ENCODE measurements around the gene BRD1.

The BRD1 gene

GRCh38 chr22:49747130-49747529 lies 80.5 kb downstream of the BRD1 start:
- Mint-ChIP-seq H3K27ac (no peak overlapping the region), H3K36me3 (ENCODE audit: low read depth) (no peaks in the 10 kb centered on the region), H3K9me3 (peaks cover 34% of the 10 kb centered on the region), H3K27me3 (ENCODE audit: low read depth) (peaks cover 21% of the 10 kb centered on the region), H3K4me3 (no peak overlapping the region), H3K4me1 (ENCODE audit: low read depth) (no peaks in the 10 kb centered on the region)

GRCh38 chr22:49746065-49746464 lies 81.6 kb downstream of the BRD1 start:
- H3K9me3 Mint-ChIP-seq, result peaks cover 35% of the 10 kb centered on the region
- H3K4me3 Mint-ChIP-seq, result no peak overlapping the region
- no peak overlapping the region for H3K27ac Mint-ChIP-seq
- peaks cover 31% of the 10 kb centered on the region for H3K27me3 Mint-ChIP-seq (ENCODE audit: low read depth)
- H3K36me3 Mint-ChIP-seq (ENCODE audit: low read depth), result no peaks in the 10 kb centered on the region
- no peaks in the 10 kb centered on the region for H3K4me1 Mint-ChIP-seq (ENCODE audit: low read depth)

GRCh38 chr22:49740242-49740641 lies 87.4 kb downstream of the BRD1 start:
- Mint-ChIP-seq H3K27ac (no peak overlapping the region), H3K36me3 (ENCODE audit: low read depth) (no peaks in the 10 kb centered on the region), H3K9me3 (peaks cover 12% of the 10 kb centered on the region), H3K27me3 (ENCODE audit: low read depth) (peaks cover 16% of the 10 kb centered on the region), H3K4me1 (ENCODE audit: low read depth) (no peaks in the 10 kb centered on the region), H3K4me3 (no peak overlapping the region)

- Mint-ChIP-seq H3K36me3 (ENCODE audit: low read depth) (no peaks in the 10 kb centered on the region), H3K4me1 (ENCODE audit: low read depth) (no peaks in the 10 kb centered on the region), H3K4me3 (no peak overlapping the region), H3K27me3 (ENCODE audit: low read depth) (peaks cover 10% of the 10 kb centered on the region), H3K27ac (no peak overlapping the region), H3K9me3 (peaks cover 5% of the 10 kb centered on the region)
These were observed 88.5 kb downstream of the BRD1 start for GRCh38 chr22:49739138-49739537.

- Mint-ChIP-seq H3K9me3 (peaks cover 5% of the 10 kb centered on the region), H3K4me3 (no peak overlapping the region), H3K4me1 (ENCODE audit: low read depth) (no peaks in the 10 kb centered on the region), H3K36me3 (ENCODE audit: low read depth) (no peaks in the 10 kb centered on the region), H3K27me3 (ENCODE audit: low read depth) (peaks cover 10% of the 10 kb centered on the region), H3K27ac (no peak overlapping the region)
These were observed 89.1 kb downstream of the BRD1 start for GRCh38 chr22:49738566-49738965.

- no peaks in the 10 kb centered on the region for H3K36me3 Mint-ChIP-seq (ENCODE audit: low read depth)
- H3K4me3 Mint-ChIP-seq, result no peak overlapping the region
- peaks cover 13% of the 10 kb centered on the region for H3K27me3 Mint-ChIP-seq (ENCODE audit: low read depth)
- no peaks in the 10 kb centered on the region for H3K4me1 Mint-ChIP-seq (ENCODE audit: low read depth)
- peaks cover 5% of the 10 kb centered on the region for H3K9me3 Mint-ChIP-seq
- H3K27ac Mint-ChIP-seq, result no peak overlapping the region
These were observed 89.7 kb downstream of the BRD1 start for GRCh38 chr22:49738006-49738405.

- Mint-ChIP-seq H3K4me1 (ENCODE audit: low read depth) (no peaks in the 10 kb centered on the region), H3K9me3 (peaks cover 5% of the 10 kb centered on the region), H3K27me3 (ENCODE audit: low read depth) (peaks cover 18% of the 10 kb centered on the region), H3K36me3 (ENCODE audit: low read depth) (no peaks in the 10 kb centered on the region), H3K4me3 (no peak overlapping the region), H3K27ac (no peak overlapping the region)
These were observed 90.5 kb downstream of the BRD1 start for GRCh38 chr22:49737101-49737551.

- no peaks in the 10 kb centered on the region for H3K4me1 Mint-ChIP-seq (ENCODE audit: low read depth)
- H3K27ac Mint-ChIP-seq, result no peak overlapping the region
- H3K9me3 Mint-ChIP-seq, result peaks cover 5% of the 10 kb centered on the region
- no peaks in the 10 kb centered on the region for H3K36me3 Mint-ChIP-seq (ENCODE audit: low read depth)
- H3K4me3 Mint-ChIP-seq, result no peak overlapping the region
- H3K27me3 Mint-ChIP-seq (ENCODE audit: low read depth), result peaks cover 16% of the 10 kb centered on the region
These were observed 91.1 kb downstream of the BRD1 start for GRCh38 chr22:49736538-49736937.

- Mint-ChIP-seq H3K9me3 (peaks cover 2% of the 10 kb centered on the region), H3K27me3 (ENCODE audit: low read depth) (peaks cover 12% of the 10 kb centered on the region), H3K36me3 (ENCODE audit: low read depth) (no peaks in the 10 kb centered on the region), H3K27ac (no peak overlapping the region), H3K4me3 (no peak overlapping the region), H3K4me1 (ENCODE audit: low read depth) (no peaks in the 10 kb centered on the region)
These were observed 91.7 kb downstream of the BRD1 start for GRCh38 chr22:49735901-49736421.

- Mint-ChIP-seq H3K36me3 (ENCODE audit: low read depth) (no peaks in the 10 kb centered on the region), H3K4me3 (no peak overlapping the region), H3K27ac (no peak overlapping the region), H3K9me3 (no peaks in the 10 kb centered on the region), H3K4me1 (ENCODE audit: low read depth) (no peaks in the 10 kb centered on the region), H3K27me3 (ENCODE audit: low read depth) (peaks cover 12% of the 10 kb centered on the region)
These were observed 92.2 kb downstream of the BRD1 start for GRCh38 chr22:49735411-49735900.

- no peaks in the 10 kb centered on the region for H3K9me3 Mint-ChIP-seq
- no peak overlapping the region for H3K27ac Mint-ChIP-seq
- peaks cover 12% of the 10 kb centered on the region for H3K27me3 Mint-ChIP-seq (ENCODE audit: low read depth)
- no peaks in the 10 kb centered on the region for H3K4me1 Mint-ChIP-seq (ENCODE audit: low read depth)
- H3K36me3 Mint-ChIP-seq (ENCODE audit: low read depth), result no peaks in the 10 kb centered on the region
- H3K4me3 Mint-ChIP-seq, result no peak overlapping the region
These were observed 92.8 kb downstream of the BRD1 start for GRCh38 chr22:49734882-49735281.

GRCh38 chr22:49734390-49734789 lies 93.3 kb downstream of the BRD1 start:
- Mint-ChIP-seq H3K9me3 (no peaks in the 10 kb centered on the region), H3K27me3 (ENCODE audit: low read depth) (peaks cover 12% of the 10 kb centered on the region), H3K36me3 (ENCODE audit: low read depth) (no peaks in the 10 kb centered on the region), H3K4me3 (no peak overlapping the region), H3K4me1 (ENCODE audit: low read depth) (no peaks in the 10 kb centered on the region), H3K27ac (no peak overlapping the region)

GRCh38 chr22:49733631-49734030 lies 94.0 kb downstream of the BRD1 start:
- H3K27ac Mint-ChIP-seq, result no peak overlapping the region
- H3K36me3 Mint-ChIP-seq (ENCODE audit: low read depth), result no peaks in the 10 kb centered on the region
- no peaks in the 10 kb centered on the region for H3K9me3 Mint-ChIP-seq
- H3K4me1 Mint-ChIP-seq (ENCODE audit: low read depth), result no peaks in the 10 kb centered on the region
- no peak overlapping the region for H3K4me3 Mint-ChIP-seq
- H3K27me3 Mint-ChIP-seq (ENCODE audit: low read depth), result peaks cover 17% of the 10 kb centered on the region

- no peak overlapping the region for H3K4me3 Mint-ChIP-seq
- no peaks in the 10 kb centered on the region for H3K36me3 Mint-ChIP-seq (ENCODE audit: low read depth)
- no peaks in the 10 kb centered on the region for H3K4me1 Mint-ChIP-seq (ENCODE audit: low read depth)
- peaks cover 38% of the 10 kb centered on the region for H3K27me3 Mint-ChIP-seq (ENCODE audit: low read depth)
- no peaks in the 10 kb centered on the region for H3K9me3 Mint-ChIP-seq
- no peak overlapping the region for H3K27ac Mint-ChIP-seq
These were observed 97.0 kb downstream of the BRD1 start for GRCh38 chr22:49730656-49731055.

- no peaks in the 10 kb centered on the region for H3K36me3 Mint-ChIP-seq (ENCODE audit: low read depth)
- peaks cover 38% of the 10 kb centered on the region for H3K27me3 Mint-ChIP-seq (ENCODE audit: low read depth)
- H3K4me1 Mint-ChIP-seq (ENCODE audit: low read depth), result peaks cover 5% of the 10 kb centered on the region
- no peaks in the 10 kb centered on the region for H3K9me3 Mint-ChIP-seq
- H3K27ac Mint-ChIP-seq, result no peak overlapping the region
- no peak overlapping the region for H3K4me3 Mint-ChIP-seq
These were observed 99.0 kb downstream of the BRD1 start for GRCh38 chr22:49728570-49729271.
